ENCODE data around the gene NARS2.

Gene NARS2

DNA sequence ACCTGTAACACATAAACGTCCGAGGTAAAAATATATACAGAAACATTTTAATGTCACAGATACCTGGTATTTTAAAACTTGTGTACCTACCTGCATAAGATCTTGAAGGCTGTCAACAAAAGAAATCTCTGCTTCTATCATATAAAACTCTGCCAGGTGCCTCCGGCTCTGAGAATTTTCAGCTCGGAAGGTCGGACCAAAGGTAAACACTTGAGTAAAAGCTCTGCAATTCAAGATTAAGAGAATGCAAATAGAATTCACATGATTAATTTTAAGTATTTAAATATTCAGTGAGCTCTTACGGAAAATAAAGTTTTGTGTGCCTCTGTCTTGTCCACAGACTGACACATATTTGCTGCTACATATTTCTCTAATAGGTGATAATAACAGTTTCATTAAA, 81.7 kb downstream of the NARS2 start:
- H3K4me1 ChIP-seq (ENCODE audit: control insufficient read depth, insufficient read depth, low read depth, low read length): no peaks in the 10 kb centered on the region
- WGBS: 97% methylated on average over 3 of the region's 6 CpGs

GRCh38 chr11:78489184-78489583, 85.5 kb downstream of the NARS2 start:
- Histone ChIP-seq H2BK15ac (ENCODE audit: low read depth, poor library complexity, severe bottlenecking) (no peak overlapping the region), H3K36me3 (ENCODE audit: control insufficient read depth in 1 of 2, insufficient read depth in 2 of 2, low read depth in 1 of 2, low read length in 2 of 2) (no peaks in the 10 kb centered on the region), H3K4me1 (ENCODE audit: control insufficient read depth, insufficient read depth, low read depth, low read length) (no peaks in the 10 kb centered on the region), H3K79me1 (replicated peaks; ENCODE audit: low read length, poor library complexity, severe bottlenecking) (peaks cover 5% of the 10 kb centered on the region), H3K4ac (ENCODE audit: low read depth in 1 of 2, low read length in 2 of 2) (no peak overlapping the region), H3K4me2 (ENCODE audit: low read length, poor library complexity, severe bottlenecking) (no peak overlapping the region), H2AFZ (ENCODE audit: low read depth, low read length) (no peak overlapping the region), H2BK5ac (ENCODE audit: low read depth, low read length, poor library complexity, severe bottlenecking) (no peak overlapping the region), H3K4me3 (ENCODE audit: insufficient read depth in 1 of 2, low read depth in 1 of 2, low read length in 2 of 2) (no peak overlapping the region), H3K23ac (ENCODE audit: low read length in 2 of 2) (no peak overlapping the region), H3K14ac (ENCODE audit: low read length in 2 of 2) (no peak overlapping the region), H3K9me3 (ENCODE audit: control insufficient read depth, low read length) (no peaks in the 10 kb centered on the region), H3K9ac (ENCODE audit: low read length) (no peak overlapping the region), H3K18ac (ENCODE audit: low read depth in 1 of 2, low read length in 2 of 2) (no peak overlapping the region), H3K27ac (ENCODE audit: low read length, poor library complexity, severe bottlenecking) (no peak overlapping the region), H2BK12ac (ENCODE audit: low read length in 2 of 2) (no peak overlapping the region), H4K8ac (ENCODE audit: low read length) (no peak overlapping the region), H2BK120ac (ENCODE audit: low read depth, low read length) (no peak overlapping the region), H4K91ac (ENCODE audit: low read length) (no peak overlapping the region), H3K27me3 (ENCODE audit: control insufficient read depth in 1 of 2, insufficient read depth in 1 of 2, low read length in 2 of 2) (no peaks in the 10 kb centered on the region), H2AK5ac (ENCODE audit: low read length, severe bottlenecking) (no peak overlapping the region)
- no peak for DNase-seq

More for the DNA sequence above, 81.7 kb downstream of the NARS2 start:
- no peak overlapping the region for H2BK120ac ChIP-seq (ENCODE audit: low read depth, low read length)
- no peaks in the 10 kb centered on the region for H3K9me3 ChIP-seq (ENCODE audit: control insufficient read depth, low read length)
- no peak overlapping the region for H4K8ac ChIP-seq (ENCODE audit: low read length)
- H3K4me3 ChIP-seq (ENCODE audit: insufficient read depth in 1 of 2, low read depth in 1 of 2, low read length in 2 of 2): no peak overlapping the region
- no peak overlapping the region for H2BK15ac ChIP-seq (ENCODE audit: low read depth, poor library complexity, severe bottlenecking)
- no peak overlapping the region for H2AK5ac ChIP-seq (ENCODE audit: low read length, severe bottlenecking)
- no peak overlapping the region for H2BK5ac ChIP-seq (ENCODE audit: low read depth, low read length, poor library complexity, severe bottlenecking)
- H3K4ac ChIP-seq (ENCODE audit: low read depth in 1 of 2, low read length in 2 of 2): no peak overlapping the region
- no peak overlapping the region for H3K23ac ChIP-seq (ENCODE audit: low read length in 2 of 2)
- no peak overlapping the region for H3K14ac ChIP-seq (ENCODE audit: low read length in 2 of 2)
- no peaks in the 10 kb centered on the region for H3K27me3 ChIP-seq (ENCODE audit: control insufficient read depth in 1 of 2, insufficient read depth in 1 of 2, low read length in 2 of 2)
- H2AFZ ChIP-seq (ENCODE audit: low read depth, low read length): no peak overlapping the region
- H3K27ac ChIP-seq (ENCODE audit: low read length, poor library complexity, severe bottlenecking): no peak overlapping the region
- peaks cover 3% of the 10 kb centered on the region for H3K79me1 ChIP-seq (replicated peaks; ENCODE audit: low read length, poor library complexity, severe bottlenecking)
- no peak overlapping the region for H3K9ac ChIP-seq (ENCODE audit: low read length)
- no peak for DNase-seq
- no peak overlapping the region for H4K91ac ChIP-seq (ENCODE audit: low read length)
- H2BK12ac ChIP-seq (ENCODE audit: low read length in 2 of 2): no peak overlapping the region
- no peak overlapping the region for H3K4me2 ChIP-seq (ENCODE audit: low read length, poor library complexity, severe bottlenecking)
- H3K36me3 ChIP-seq (ENCODE audit: control insufficient read depth in 1 of 2, insufficient read depth in 2 of 2, low read depth in 1 of 2, low read length in 2 of 2): no peaks in the 10 kb centered on the region
- H3K18ac ChIP-seq (ENCODE audit: low read depth in 1 of 2, low read length in 2 of 2): no peak overlapping the region

- no peaks in the 10 kb centered on the region for H3K27me3 ChIP-seq (ENCODE audit: control insufficient read depth in 1 of 2, insufficient read depth in 1 of 2, low read length in 2 of 2)
- no peak overlapping the region for H2BK120ac ChIP-seq (ENCODE audit: low read depth, low read length)
- no peak overlapping the region for H2AFZ ChIP-seq (ENCODE audit: low read depth, low read length)
- no peaks in the 10 kb centered on the region for H3K79me1 ChIP-seq (replicated peaks; ENCODE audit: low read length, poor library complexity, severe bottlenecking)
- H2BK12ac ChIP-seq (ENCODE audit: low read length in 2 of 2): no peak overlapping the region
- H3K4me1 ChIP-seq (ENCODE audit: control insufficient read depth, insufficient read depth, low read depth, low read length): no peaks in the 10 kb centered on the region
- no peak overlapping the region for H3K18ac ChIP-seq (ENCODE audit: low read depth in 1 of 2, low read length in 2 of 2)
- H3K4me3 ChIP-seq (ENCODE audit: insufficient read depth in 1 of 2, low read depth in 1 of 2, low read length in 2 of 2): no peak overlapping the region
- no peak overlapping the region for H2BK15ac ChIP-seq (ENCODE audit: low read depth, poor library complexity, severe bottlenecking)
- H3K4me2 ChIP-seq (ENCODE audit: low read length, poor library complexity, severe bottlenecking): no peak overlapping the region
- no peak overlapping the region for H3K9ac ChIP-seq (ENCODE audit: low read length)
- no peak for DNase-seq
- no peak overlapping the region for H3K4ac ChIP-seq (ENCODE audit: low read depth in 1 of 2, low read length in 2 of 2)
- no peak overlapping the region for H4K91ac ChIP-seq (ENCODE audit: low read length)
- H3K27ac ChIP-seq (ENCODE audit: low read length, poor library complexity, severe bottlenecking): no peak overlapping the region
- no peak overlapping the region for H4K8ac ChIP-seq (ENCODE audit: low read length)
- H3K36me3 ChIP-seq (ENCODE audit: control insufficient read depth in 1 of 2, insufficient read depth in 2 of 2, low read depth in 1 of 2, low read length in 2 of 2): no peaks in the 10 kb centered on the region
- no peak overlapping the region for H2AK5ac ChIP-seq (ENCODE audit: low read length, severe bottlenecking)
- 100% methylated on average over 1 of the region's 2 CpGs for WGBS
- no peak overlapping the region for H3K14ac ChIP-seq (ENCODE audit: low read length in 2 of 2)
- H3K23ac ChIP-seq (ENCODE audit: low read length in 2 of 2): no peak overlapping the region
- H2BK5ac ChIP-seq (ENCODE audit: low read depth, low read length, poor library complexity, severe bottlenecking): no peak overlapping the region
- H3K9me3 ChIP-seq (ENCODE audit: control insufficient read depth, low read length): no peaks in the 10 kb centered on the region
Observed at GRCh38 chr11:78478536-78478935, 96.1 kb downstream of the NARS2 start.

GRCh38 chr11:78476066-78476465, 98.6 kb downstream of the NARS2 start:
- no peak overlapping the region for H3K27ac ChIP-seq (ENCODE audit: low read length, poor library complexity, severe bottlenecking)
- no peaks in the 10 kb centered on the region for H3K4me1 ChIP-seq (ENCODE audit: control insufficient read depth, insufficient read depth, low read depth, low read length)
- no peak overlapping the region for H3K14ac ChIP-seq (ENCODE audit: low read length in 2 of 2)
- H2AFZ ChIP-seq (ENCODE audit: low read depth, low read length): no peak overlapping the region
- H2BK12ac ChIP-seq (ENCODE audit: low read length in 2 of 2): no peak overlapping the region
- no peak overlapping the region for H2BK15ac ChIP-seq (ENCODE audit: low read depth, poor library complexity, severe bottlenecking)
- H2BK120ac ChIP-seq (ENCODE audit: low read depth, low read length): no peak overlapping the region
- H2BK5ac ChIP-seq (ENCODE audit: low read depth, low read length, poor library complexity, severe bottlenecking): no peak overlapping the region
- H3K4ac ChIP-seq (ENCODE audit: low read depth in 1 of 2, low read length in 2 of 2): no peak overlapping the region
- no peaks in the 10 kb centered on the region for H3K9me3 ChIP-seq (ENCODE audit: control insufficient read depth, low read length)
- no peak overlapping the region for H3K4me2 ChIP-seq (ENCODE audit: low read length, poor library complexity, severe bottlenecking)
- no peak overlapping the region for H2AK5ac ChIP-seq (ENCODE audit: low read length, severe bottlenecking)
- no peaks in the 10 kb centered on the region for H3K27me3 ChIP-seq (ENCODE audit: control insufficient read depth in 1 of 2, insufficient read depth in 1 of 2, low read length in 2 of 2)
- 90% methylated on average over 1 of the region's 1 CpG for WGBS
- no peaks in the 10 kb centered on the region for H3K79me1 ChIP-seq (replicated peaks; ENCODE audit: low read length, poor library complexity, severe bottlenecking)
- DNase-seq: no peak
- no peak overlapping the region for H3K18ac ChIP-seq (ENCODE audit: low read depth in 1 of 2, low read length in 2 of 2)
- no peak overlapping the region for H3K9ac ChIP-seq (ENCODE audit: low read length)
- no peak overlapping the region for H4K91ac ChIP-seq (ENCODE audit: low read length)
- H3K36me3 ChIP-seq (ENCODE audit: control insufficient read depth in 1 of 2, insufficient read depth in 2 of 2, low read depth in 1 of 2, low read length in 2 of 2): no peaks in the 10 kb centered on the region
- H3K4me3 ChIP-seq (ENCODE audit: insufficient read depth in 1 of 2, low read depth in 1 of 2, low read length in 2 of 2): no peak overlapping the region
- H4K8ac ChIP-seq (ENCODE audit: low read length): no peak overlapping the region
- H3K23ac ChIP-seq (ENCODE audit: low read length in 2 of 2): no peak overlapping the region

All from mesenchymal stem cell (in vitro differentiated cells and primary cell).